Natural killer cell (primary cell): ENCODE data around the gene ZBTB9. TPM values are rescaled to one million over a fixed set of nuclear protein-coding genes. Genes with fewer than 3 reads are reported as not detected.
A peak's percentile ranks its signal among the peaks of the same experiment; 100 is the strongest.

Source experiments
- ATAC-seq, 3 donors: fragments of 150-1000 bp in 2 of 3; fragments of 200-7000 bp in 1 of 3; cut with Tn5 transposase; 1 replicate in 1 of 3; 2 replicates in 2 of 3; pipeline ENCODE4 v1.10.0; 2021; ENCODE audit warnings: mild to moderate bottlenecking in 2 of 3, moderate library complexity in 2 of 3
- DNase-seq, 2 donors: peaks; one replicate each; pipeline versions ENCODE4 v3.0.0 to v3.0.0-alpha.2; 2013 to 2021; ENCODE audit warnings: mixed read lengths in 1 of 2
- H3K27ac ChIP-seq: one replicate; pipeline ENCODE4 v1.5.1; 2013; ENCODE audit warnings: mild to moderate bottlenecking, low read length
- H3K27me3 ChIP-seq: one replicate; pipeline ENCODE4 v1.6.1; 2013; ENCODE audit warnings: low read length; ENCODE audit not compliant: control insufficient read depth, insufficient read depth
- H3K36me3 ChIP-seq: one replicate; pipeline ENCODE4 v1.6.1; 2013; ENCODE audit warnings: low read length; ENCODE audit not compliant: control insufficient read depth, insufficient read depth
- H3K4me1 ChIP-seq: one replicate; pipeline ENCODE4 v1.6.1; 2013; ENCODE audit warnings: low read length; ENCODE audit not compliant: control insufficient read depth, insufficient read depth
- H3K4me3 ChIP-seq: one replicate; pipeline ENCODE4 v1.5.1; 2013; ENCODE audit warnings: low read length
- H3K9me3 ChIP-seq: one replicate; pipeline ENCODE4 v1.6.1; 2013; ENCODE audit warnings: low read length; ENCODE audit not compliant: control insufficient read depth, insufficient read depth
- H3K27ac Mint-ChIP-seq, 2 donors: one replicate each; pipeline ENCODE4 v1.8.0; 2022; ENCODE audit warnings: mild to moderate bottlenecking in 2 of 2, mixed read lengths in 2 of 2, moderate library complexity in 1 of 2
- H3K27me3 Mint-ChIP-seq, 2 donors: one replicate each; pipeline ENCODE4 v1.8.0; 2022; ENCODE audit warnings: low read depth in 2 of 2, mixed read lengths in 2 of 2
- H3K36me3 Mint-ChIP-seq: one replicate; pipeline ENCODE4 v1.8.0; 2022; ENCODE audit warnings: mixed read lengths
- H3K4me1 Mint-ChIP-seq, 2 donors: one replicate each; pipeline ENCODE4 v1.8.0; 2022; ENCODE audit warnings: mixed read lengths in 2 of 2
- H3K4me3 Mint-ChIP-seq: one replicate; pipeline ENCODE4 v1.8.0; 2022; ENCODE audit warnings: mild to moderate bottlenecking, moderate library complexity, mixed read lengths
- H3K9me3 Mint-ChIP-seq, 2 donors: one replicate each; pipeline ENCODE4 v1.8.0; 2022; ENCODE audit warnings: mixed read lengths in 2 of 2
- CTCF ChIP-seq: fragments of 200-600 bp; IDR thresholded peaks from one replicate; pipeline ENCODE4 v1.8.0; 2022; ENCODE audit warnings: antibody characterized with exemption
- WGBS: methylation state at CpG from one replicate; pipeline ENCODE4 v1.1.7; 2013; ENCODE audit warnings: missing lambda C conversion rate; ENCODE audit not compliant: insufficient coverage; 5-methylcytosine and 5-hydroxymethylcytosine counted together
- intact Hi-C: fragments of 100-400 bp; cut with micrococcal nuclease; formaldehyde crosslinking; loops from one replicate; pipeline ENCODE4 v1.14.2; 2022
- total RNA-seq, 4 donors: library from RNA; stranded (reverse); fragments of 120-200 nt in 1 of 4; gene quantifications; one replicate each; pipeline versions ENCODE4 v1.2.3 to v1.2.4, GENCODE V29; 2013 to 2022

Gene ZBTB9
- total RNA-seq, 3 donors from 2014 or later (not counting 1 experiment from before 2014, with no cell fraction given), result 3.8 to 5.1 (median 3.9) TPM

GRCh38 chr6:33432546-33432945, 21.8 kb upstream of the ZBTB9 start:
- Mint-ChIP-seq H3K4me3 (peak overlapping the region; percentile 78), H3K36me3 (peaks cover 5% of the 10 kb centered on the region), H3K4me1 (peaks cover 47 to 61% of the 10 kb centered on the region in 2 donors), H3K27ac (peak overlapping the region; percentile 59 to 92), H3K27me3 (no peaks in the 10 kb centered on the region), H3K9me3 (no peaks in the 10 kb centered on the region)
- Histone ChIP-seq H3K4me3 (no peak overlapping the region), H3K4me1 (peaks cover 51% of the 10 kb centered on the region), H3K9me3 (no peaks in the 10 kb centered on the region), H3K36me3 (peaks cover 19% of the 10 kb centered on the region), H3K27me3 (no peaks in the 10 kb centered on the region), H3K27ac (no peak overlapping the region)
- WGBS, result 52% methylated on average over 9 of the region's 10 CpGs
- intact Hi-C loops, result no loop called here
- no peak for TF ChIP-seq CTCF
- no peak for ATAC-seq
- DNase-seq, result no peak

GRCh38 chr6:33433001-33433543, 21.3 kb upstream of the ZBTB9 start:
- Histone ChIP-seq H3K27ac (no peak overlapping the region), H3K27me3 (no peaks in the 10 kb centered on the region), H3K36me3 (peaks cover 23% of the 10 kb centered on the region), H3K4me1 (peaks cover 50% of the 10 kb centered on the region), H3K4me3 (no peak overlapping the region), H3K9me3 (no peaks in the 10 kb centered on the region)
- Mint-ChIP-seq H3K4me1 (peaks cover 46 to 59% of the 10 kb centered on the region in 2 donors), H3K9me3 (no peaks in the 10 kb centered on the region), H3K27me3 (no peaks in the 10 kb centered on the region), H3K36me3 (peaks cover 7% of the 10 kb centered on the region), H3K27ac (peak overlapping the region; percentile 59 to 92), H3K4me3 (peak overlapping the region; percentile 78)
- 96% methylated on average over 1 of the region's 1 CpG for WGBS
- intact Hi-C loops, result no loop called here
- ATAC-seq, result no peak
- DNase-seq, result no peak
- no peak for TF ChIP-seq CTCF

- Histone ChIP-seq H3K4me1 (peaks cover 44% of the 10 kb centered on the region), H3K27me3 (no peaks in the 10 kb centered on the region), H3K36me3 (peaks cover 29% of the 10 kb centered on the region), H3K4me3 (no peak overlapping the region), H3K9me3 (no peaks in the 10 kb centered on the region), H3K27ac (no peak overlapping the region)
- Mint-ChIP-seq H3K4me1 (peaks cover 41 to 54% of the 10 kb centered on the region in 2 donors), H3K9me3 (no peaks in the 10 kb centered on the region), H3K36me3 (peaks cover 7% of the 10 kb centered on the region), H3K4me3 (no peak overlapping the region), H3K27me3 (no peaks in the 10 kb centered on the region), H3K27ac (peak overlapping the region in 1 of 2 donors; percentile 92)
- DNase-seq (no peak), ATAC-seq (no peak)
- WGBS, result 51% methylated on average over 16 of the region's 17 CpGs
- intact Hi-C loops, result no loop called here
- no peak for TF ChIP-seq CTCF
These were observed 20.7 kb upstream of the ZBTB9 start for GRCh38 chr6:33433544-33434191.
